ENCODE results near the gene PUM2.
"Not testable (repeated sequence)": the region's sequence is repeated elsewhere in the genome, so short reads cannot be mapped to it uniquely, and the experiment has no call there.

Gene PUM2, protein sequence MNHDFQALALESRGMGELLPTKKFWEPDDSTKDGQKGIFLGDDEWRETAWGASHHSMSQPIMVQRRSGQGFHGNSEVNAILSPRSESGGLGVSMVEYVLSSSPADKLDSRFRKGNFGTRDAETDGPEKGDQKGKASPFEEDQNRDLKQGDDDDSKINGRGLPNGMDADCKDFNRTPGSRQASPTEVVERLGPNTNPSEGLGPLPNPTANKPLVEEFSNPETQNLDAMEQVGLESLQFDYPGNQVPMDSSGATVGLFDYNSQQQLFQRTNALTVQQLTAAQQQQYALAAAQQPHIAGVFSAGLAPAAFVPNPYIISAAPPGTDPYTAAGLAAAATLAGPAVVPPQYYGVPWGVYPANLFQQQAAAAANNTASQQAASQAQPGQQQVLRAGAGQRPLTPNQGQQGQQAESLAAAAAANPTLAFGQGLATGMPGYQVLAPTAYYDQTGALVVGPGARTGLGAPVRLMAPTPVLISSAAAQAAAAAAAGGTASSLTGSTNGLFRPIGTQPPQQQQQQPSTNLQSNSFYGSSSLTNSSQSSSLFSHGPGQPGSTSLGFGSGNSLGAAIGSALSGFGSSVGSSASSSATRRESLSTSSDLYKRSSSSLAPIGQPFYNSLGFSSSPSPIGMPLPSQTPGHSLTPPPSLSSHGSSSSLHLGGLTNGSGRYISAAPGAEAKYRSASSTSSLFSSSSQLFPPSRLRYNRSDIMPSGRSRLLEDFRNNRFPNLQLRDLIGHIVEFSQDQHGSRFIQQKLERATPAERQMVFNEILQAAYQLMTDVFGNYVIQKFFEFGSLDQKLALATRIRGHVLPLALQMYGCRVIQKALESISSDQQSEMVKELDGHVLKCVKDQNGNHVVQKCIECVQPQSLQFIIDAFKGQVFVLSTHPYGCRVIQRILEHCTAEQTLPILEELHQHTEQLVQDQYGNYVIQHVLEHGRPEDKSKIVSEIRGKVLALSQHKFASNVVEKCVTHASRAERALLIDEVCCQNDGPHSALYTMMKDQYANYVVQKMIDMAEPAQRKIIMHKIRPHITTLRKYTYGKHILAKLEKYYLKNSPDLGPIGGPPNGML
- 120 to 156 (median 138) reads per million in 4 donors for total RNA-seq

DNA sequence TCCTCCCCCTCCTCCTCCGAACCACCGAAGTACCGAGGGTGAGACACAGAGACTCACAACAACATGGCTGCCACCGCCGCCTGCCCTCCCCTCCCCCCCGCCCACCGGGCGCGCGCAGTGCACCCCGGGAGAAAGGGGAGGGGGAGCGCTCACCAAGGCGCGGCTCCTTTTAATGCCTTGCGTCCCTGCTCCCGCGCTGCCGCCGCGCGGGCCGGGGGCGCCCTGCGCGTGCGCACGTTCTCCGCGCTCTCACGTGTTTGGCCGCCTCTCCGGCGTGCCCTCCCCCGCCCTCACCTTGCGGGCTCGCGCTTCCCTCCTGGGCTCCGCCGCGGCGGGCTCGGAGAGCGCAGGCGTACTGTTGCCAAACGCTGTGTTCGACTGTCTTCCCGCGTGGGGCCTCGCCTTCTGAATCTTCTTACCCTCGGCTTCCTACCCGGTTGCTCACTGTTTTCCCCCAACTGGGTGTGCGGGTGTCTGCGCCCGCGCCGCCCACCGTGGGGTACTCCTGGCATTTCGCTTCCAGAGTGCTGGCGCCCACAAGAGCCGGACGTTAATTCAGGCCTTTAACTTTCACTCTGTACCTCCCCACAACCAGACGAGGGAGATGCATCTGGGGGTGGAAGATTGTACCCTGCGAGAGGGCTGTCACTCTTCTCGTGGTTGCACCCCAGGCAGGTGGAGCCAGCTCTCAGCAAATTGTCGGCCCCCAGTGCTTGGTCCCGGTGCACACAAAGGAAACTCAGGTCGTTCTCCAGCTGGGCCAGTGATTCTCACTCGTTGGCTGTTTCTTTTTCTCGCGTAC is at the start of gene PUM2:
Gene PUM2 (minus strand): TSS at position 92 of the 802 bp plus-strand sequence. CDS start 23,484 bp downstream, outside the sequence.
- peak; percentile 88 to 98 (median 93) for DNase-seq

DNA sequence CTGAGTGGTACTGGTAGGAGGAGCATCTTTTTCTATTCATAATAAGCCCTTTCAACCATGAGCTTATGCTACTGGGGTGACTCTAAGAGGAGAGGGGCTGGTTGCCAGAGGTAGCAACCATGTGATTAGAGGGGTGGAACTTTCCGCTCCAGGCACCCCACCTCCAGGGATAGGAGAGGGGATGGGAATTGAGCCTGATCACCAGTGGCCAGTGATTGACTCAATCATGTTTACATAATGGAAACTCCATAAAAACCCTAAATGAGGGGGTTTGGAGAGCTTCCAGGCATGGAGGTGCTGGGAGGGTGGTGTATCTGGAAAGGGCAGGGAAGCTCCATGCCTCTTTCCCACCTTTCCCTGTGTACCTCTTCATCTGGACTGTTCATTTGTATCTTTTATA is 49.7 kb upstream of the PUM2 start:
- no peak for DNase-seq

DNA sequence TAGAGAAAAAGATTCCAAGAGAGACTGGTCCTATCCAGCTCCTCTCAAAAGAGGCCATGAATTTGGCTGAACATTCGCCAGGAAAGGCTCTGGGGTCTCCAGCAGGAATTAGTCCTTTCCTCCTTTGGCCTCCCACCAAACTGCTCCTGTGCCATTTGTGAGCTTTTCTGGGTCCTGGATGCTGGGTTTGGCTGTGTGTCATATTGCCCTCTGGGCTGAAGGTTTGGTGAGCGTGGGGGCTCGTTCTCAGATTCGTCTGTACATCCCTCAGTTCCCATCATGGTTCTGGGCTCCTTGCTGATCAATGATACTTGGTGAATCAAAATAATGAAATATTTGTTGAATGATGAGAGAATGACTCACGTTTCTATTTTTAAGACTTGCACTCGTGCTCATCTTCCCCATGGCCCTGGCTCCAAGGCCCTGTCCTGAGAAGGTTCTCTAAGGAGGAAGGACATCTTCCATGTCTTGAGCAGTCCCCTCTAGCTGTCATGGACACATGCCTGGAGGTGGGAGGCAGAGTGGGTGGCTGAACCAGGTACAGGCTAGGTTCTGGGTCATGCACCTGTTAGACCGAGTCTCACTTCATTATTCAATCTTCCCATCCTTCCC is 48.4 kb upstream of the PUM2 start:
- DNase-seq: no peak

DNA sequence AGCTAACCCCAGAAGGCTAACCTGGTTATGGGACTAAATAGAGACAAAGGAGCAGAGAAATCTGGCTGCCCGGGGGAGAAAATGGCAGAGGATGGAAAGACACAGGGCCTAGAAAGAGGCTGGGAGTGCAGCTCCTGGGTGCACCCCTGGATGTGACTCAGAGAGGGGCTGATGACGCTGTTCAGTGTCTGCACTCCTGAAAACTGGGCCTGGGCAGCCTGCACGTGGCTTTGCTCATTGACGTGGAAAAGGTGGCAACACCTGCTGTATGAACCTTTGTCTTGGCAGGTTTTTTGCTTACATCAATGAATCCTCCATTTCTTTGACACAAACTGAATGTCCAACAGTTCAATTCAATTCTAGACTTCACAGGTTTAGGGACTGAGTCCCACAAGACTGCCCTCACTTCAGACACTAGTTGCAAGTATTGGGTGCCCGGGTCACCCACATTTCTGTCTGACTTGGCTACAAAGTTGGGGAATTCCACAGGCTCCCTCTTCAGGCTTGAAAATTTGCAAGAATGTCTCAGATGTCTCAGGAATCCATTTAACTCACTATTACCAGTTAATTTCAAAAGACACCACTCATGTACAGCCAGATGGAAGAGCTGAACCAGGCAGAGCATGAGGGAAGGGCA is 47.3 kb upstream of the PUM2 start:
- no peak for DNase-seq

DNA sequence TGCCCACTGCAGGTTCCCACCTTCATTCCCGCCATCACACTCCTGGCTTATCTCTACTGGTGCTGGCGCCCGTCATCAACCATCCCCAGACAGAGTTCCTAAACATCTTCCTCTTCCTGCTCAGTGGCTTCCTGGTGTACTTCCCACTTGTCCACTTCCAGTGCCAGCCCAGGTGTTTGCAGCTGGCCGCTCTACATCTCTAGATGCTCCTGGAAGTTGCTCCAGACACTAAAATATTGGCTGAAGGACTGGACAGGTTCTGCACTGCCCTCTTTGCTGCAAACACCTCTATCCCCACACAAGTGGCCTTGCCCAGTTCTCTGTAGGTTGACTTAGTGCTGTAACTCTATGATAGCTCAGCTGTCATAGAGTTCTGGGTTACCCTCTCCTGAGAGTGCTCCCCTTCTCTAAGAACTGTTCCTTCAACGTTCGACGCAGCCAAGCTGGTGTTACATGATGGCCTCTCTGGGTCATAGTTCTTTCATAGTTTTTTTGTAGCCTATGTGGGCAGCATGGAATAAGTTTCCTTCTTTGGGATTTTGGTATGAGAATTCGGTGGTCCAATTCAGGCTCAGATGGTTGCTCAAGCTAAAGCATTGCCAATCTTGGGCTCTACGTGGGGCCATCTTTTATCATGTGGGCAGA is 45.8 kb upstream of the PUM2 start:
- DNase-seq: no peak

DNA sequence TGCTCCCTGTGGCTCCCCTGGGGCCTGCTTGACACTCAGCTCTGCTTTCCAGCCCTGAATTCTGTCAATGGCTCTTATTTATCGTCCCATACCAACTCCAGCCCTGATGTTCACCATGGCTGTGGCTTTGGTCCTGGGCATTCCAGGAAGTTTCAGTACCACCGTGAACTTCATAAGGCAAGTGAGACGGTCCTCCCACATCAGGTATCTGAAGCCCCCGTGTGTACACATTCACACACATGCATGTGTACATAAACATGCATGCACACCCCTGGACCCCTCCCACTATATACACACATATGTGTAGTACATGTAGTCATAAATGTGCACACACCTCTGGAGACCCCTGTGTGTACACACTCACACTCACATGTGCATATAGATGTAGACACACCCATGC is 43.3 kb upstream of the PUM2 start:
- no peak for DNase-seq

DNA sequence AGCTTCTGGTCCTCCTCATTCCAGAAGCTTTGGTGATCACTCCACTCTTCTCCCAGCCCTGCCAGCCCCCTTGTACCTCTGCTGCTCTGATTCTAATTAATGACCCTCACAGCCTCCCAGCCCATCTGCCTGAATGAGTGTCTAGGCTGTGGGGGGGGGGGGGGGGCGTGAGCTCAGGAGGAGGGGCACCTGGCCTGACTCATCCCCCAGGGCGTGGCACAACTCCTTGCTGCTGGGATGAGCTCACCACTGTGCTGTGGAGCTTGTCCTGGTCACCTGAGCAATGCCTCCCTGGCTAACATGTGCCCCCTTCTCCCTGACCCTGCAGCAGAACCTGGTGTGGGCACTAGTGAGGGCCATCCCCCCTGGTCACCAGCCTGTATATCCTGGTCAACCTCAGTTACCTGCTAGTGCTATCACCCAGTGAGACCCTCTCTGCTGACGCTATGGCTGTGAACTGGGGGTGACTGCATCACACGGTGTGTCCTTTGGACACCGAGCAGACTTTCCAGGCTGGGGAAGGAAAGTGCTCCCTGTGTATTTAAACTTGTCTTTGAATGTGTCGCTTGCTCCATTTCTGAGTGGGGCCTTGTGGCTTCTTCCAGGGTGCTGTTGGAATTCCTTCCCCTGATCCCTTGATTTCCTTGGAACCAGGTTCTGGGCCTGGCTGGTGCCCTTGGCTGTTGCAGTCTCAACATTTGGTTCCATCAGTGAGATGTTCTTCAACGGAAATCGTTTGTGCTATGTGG is 41.5 kb upstream of the PUM2 start:
- no peak for DNase-seq

DNA sequence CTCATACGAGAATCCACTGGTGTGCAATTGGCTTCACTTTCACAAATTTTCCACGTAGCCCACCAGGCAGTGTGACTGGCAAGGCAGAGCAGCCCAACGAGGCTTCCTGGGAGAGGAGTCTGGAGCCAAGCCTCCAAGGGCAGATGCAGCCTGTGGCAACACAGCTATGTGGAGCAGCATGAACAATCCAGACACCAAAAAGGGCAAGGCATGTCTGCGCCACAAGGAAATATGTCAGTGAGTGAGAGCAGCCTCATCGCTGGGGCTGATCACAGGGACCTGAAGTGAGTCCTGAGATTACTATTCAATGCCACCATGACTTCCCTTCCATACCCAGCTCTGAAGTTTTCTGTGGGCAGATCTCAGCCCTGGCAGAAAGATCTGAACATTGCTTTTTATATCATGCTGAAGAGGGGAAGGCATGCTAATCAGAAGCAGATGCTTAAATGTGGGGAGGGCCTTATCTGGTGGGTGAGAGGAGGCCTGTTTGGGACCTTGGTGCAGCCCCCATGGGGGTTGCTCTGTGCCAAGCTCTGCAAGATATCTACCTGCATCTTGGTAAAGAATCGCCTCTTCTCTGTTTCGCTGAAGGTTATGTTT is 40.0 kb upstream of the PUM2 start:
- DNase-seq: no peak

DNA sequence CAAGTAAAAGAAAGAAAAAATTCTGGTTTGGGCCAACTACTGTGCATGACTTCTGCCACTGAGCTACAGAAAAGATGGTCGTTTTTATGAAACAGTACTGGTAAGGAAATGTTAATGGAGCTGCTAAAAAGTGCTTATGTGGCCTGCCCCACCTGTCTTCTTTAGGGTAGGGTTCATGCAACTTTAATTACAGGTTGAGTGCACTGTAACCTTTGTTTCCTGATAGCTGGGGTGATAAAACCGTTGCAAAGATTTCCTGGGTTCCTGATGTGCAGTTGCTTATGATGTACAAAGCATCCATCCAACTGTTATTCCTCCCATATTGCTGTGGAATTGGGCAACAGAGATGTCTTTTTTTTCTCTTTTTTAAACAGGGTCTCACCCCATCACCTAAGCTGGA is 34.3 kb upstream of the PUM2 start:
- no peak for DNase-seq

DNA sequence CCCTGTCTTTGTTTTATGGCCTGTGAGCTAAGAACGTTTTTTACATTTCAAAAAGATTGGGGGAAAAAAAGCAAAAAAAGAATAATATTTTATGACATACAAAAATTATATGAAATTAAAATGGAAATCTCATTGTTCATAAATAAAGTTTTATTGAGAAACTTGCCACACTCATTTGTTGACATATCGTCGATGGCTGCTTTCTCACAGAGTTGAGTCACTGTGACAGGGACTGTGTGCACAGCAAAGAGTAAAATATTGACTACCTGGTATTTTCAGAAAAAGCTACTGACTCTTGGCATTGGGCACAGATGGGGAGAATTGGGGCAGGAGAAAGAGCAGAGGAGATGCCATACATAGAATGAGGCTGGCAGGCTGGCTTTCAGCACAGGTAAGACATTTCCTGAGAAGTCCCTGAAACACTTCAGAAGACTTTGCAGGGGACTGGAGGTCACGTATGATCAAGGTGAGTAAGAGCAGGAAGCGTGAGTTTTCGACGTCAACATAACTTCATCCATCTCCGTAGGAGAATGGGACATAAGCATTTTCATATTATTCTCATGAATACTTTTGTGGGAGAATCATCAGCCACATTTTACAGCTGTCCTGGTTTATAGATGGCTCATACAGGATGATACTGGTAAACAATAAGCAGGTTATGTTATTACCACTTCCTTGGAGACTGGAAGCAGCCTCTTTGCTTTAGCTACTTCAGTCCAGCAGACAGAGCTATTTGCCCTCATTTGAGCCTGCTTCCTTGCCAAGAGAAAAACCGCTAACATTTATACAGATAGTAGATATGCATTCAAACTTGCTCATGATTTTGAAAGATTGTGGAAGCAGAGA is 32.5 kb upstream of the PUM2 start:
- DNase-seq: no peak

DNA sequence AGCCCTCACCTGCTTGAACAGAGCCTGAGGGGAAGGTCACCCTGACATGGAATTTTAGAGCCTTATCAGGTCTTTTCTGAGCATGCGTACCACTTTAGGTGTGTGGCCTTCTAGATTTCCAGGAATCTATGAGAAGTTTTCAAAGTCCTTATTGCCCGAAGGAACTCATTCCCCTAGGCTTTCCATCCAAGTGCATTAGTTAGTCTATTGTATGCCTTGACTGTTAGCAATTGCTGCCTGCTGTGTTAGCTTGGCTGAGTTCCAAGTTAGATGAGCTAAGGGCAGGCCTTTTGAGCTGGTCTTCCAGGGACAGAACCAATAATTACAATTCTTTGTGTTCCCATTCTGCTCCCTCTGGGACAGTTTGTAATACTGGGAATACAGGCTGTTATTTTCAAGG is 30.8 kb upstream of the PUM2 start:
- no peak for DNase-seq

DNA sequence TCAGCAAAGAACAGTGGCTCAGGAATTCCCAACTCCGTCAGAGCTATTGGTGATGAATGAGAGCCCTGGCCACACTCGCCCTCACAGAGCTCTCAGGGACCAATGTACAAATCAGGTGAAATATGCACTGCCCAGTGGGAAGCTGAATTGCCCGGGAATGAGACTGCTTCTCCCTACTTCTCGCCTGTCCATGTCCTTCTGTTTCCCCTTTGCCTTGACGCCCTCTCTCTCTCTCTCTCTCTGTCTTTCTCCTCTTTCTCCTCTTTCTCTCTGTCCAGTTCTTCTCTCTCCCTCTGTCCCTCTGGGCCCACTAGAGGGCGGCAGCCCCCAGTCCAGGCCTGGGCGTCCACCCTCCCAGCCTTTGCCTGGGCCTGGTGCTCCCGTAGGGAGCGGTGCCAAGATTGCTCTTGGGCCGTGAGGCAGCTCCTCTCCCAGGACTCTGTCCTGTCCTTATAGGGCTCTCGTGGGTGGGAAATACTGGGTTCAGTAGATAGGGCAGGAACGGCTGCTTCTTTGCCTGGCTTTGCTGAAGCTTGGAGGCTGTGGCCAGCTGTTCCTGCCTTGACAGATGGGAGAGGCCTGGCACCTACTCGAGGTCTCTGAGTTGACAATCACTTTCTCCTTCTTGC is 28.4 kb upstream of the PUM2 start:
- DNase-seq: no peak

DNA sequence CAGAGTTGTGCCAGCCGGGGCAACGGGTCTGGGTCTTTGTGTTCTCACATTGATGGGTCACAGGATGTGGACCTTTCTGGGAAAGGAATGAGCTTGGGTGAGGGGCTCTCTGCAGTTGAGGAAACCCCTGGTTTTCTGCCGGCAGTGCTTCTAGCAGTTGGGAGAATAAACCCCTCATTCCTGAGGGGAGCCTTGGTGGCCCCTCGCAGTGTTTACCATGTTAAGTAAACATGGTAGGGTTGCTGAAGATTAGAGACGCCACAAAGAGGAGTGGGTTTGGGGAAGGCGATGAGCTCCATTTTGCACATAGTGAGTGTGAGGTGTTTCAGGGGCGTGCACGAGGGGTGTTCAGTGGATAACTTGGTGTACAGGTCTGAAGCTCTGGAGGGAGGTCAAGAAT is 27.7 kb upstream of the PUM2 start:
- no peak for DNase-seq

DNA sequence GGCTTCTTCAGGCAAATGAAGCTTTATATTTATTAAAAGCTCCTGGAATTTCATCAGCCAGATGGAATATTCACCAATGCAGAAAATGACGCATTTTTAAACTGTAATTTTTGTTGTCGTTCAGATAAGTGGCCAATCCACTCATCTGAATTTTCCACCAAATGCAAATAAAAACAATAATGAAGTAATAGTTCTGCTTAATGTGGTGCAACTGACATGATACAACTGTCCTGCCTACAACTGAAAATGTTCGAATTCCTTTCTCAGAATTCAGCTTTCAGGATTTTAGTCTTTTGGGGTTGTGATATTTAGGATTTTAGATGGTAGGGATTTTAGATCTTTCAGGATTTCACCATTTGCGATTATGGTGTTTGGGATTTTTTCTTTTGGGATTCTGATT is 27.1 kb upstream of the PUM2 start:
- no peak for DNase-seq

DNA sequence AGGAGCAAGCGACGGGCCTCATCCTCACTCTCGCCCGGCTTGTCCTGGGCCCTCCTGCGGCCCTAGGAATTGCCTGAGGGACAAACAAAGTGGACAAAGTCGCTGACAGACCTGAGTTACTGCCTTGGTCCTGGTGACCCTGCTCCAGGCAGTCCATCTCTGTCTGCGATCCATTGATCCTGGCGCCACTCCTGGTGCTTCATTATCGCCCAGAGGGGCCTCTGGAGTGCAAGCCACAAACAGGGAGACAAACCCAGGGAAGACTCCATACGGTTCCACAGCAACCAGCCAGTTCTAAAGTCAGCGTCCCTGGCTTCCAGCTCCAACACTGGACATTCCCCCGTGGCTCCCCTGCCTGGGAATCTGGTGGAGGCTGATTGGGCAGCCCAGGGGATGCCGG is 24.3 kb upstream of the PUM2 start:
- DNase-seq: not testable (repeated sequence)

DNA sequence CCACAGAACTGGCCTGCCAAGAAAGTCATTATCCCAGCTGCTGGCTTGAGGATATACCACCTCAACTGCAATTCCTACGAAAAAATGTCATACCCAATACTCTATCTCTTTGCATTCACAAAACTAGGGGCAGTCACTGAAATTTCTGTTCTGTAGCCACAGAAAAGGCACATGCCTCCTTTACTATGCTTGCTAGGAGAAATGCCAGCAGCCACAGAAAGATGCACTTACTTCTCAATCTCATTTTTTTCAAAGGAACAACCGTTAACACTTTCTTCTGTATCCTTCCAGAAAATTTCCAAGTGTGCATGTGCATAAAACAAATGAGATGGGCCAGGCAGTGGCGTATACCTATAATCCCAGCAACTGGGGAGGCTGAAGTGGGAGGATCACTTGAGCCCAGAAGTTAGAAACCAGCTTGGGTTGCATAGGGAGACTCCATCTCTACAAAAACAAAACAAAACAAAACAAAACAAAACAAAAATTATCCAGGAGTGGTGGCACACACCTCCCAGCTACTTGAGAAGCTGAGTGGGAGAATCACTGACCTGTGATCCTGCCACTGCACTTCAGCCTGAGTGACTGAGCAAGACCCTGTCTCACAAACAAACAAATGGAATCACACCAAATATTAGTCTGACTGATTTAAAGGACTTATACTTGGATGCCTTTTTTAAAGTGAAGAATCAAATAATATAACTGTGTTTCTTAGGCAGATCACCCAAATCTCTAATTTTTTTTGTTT is 22.4 kb upstream of the PUM2 start:
- no peak for DNase-seq

DNA sequence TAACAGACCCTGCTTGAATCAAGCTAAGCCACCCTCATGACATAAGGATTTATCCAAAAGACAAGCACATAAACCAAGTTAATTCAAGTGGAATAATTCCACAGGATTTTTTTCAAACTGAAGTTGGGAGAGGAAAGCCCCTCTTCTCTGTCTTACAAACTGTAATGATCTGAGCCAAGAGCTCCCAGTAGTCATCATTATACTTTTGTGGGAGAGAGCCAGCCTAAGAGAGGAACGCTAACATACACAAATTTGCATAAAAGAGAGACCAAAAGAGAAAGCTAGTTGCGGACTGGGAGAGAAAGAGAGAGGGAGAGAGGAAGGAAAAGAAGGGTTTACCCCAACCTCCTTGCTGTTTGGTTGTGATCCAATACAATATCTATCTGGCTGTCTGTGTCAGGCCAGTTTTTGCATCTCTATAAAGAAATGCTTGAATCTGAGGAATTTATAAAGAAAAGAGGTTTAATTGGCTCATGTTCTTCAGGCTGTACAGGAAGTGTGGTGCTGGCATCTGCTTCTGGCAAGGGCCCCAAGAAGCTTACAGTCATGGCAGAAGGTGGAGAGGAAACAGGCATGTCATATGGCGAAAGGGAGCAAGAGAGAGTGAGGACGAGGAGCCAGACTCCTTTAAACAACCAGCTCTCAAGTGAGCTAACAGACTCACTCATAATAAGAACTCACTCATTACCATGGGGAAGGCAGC is 20.8 kb upstream of the PUM2 start:
- DNase-seq: no peak

Measured in T-helper 1 cell (primary cell).